Tibial artery (tissue), 4 donors: ENCODE measurements around the gene MIR17HG.
"Not testable (repeated sequence)": the region's sequence is repeated elsewhere in the genome, so short reads cannot be mapped to it uniquely, and the experiment has no call there.

ENCODE experiments used
- DNase-seq, 2 donors: peaks; one replicate each; pipeline ENCODE4 v3.0.0-alpha.2; 2019
- H3K27ac ChIP-seq, 2 donors: fragments of 200-600 bp; sonication (generic) in 1 of 2; 1 replicate in 1 of 2; 2 replicates in 1 of 2; pipeline ENCODE4 v1.5.1; 2018 to 2019; ENCODE audit warnings: mild to moderate bottlenecking in 1 of 2
- H3K27me3 ChIP-seq, 2 donors: fragments of 200-600 bp; sonication (generic) in 1 of 2; one replicate each; pipeline versions ENCODE4 v1.5.1 to v1.6.0; 2016 to 2019
- H3K36me3 ChIP-seq, 3 donors: fragments of 200-600 bp; sonication (generic) in 2 of 3; one replicate each; pipeline ENCODE4 v1.5.1; 2016 to 2019; ENCODE audit warnings: mild to moderate bottlenecking in 2 of 3
- H3K4me1 ChIP-seq, 4 donors: fragments of 200-600 bp; sonication (generic) in 2 of 4; 1 replicate in 3 of 4; 2 replicates in 1 of 4; pipeline ENCODE4 v1.5.1; 2016 to 2019
- H3K4me3 ChIP-seq, 2 donors: fragments of 200-600 bp; sonication (generic) in 1 of 2; 1 replicate in 1 of 2; 2 replicates in 1 of 2; pipeline ENCODE4 v1.5.1; 2018 to 2019; ENCODE audit warnings: mild to moderate bottlenecking in 2 of 2
- H3K9me3 ChIP-seq, 3 donors: fragments of 200-600 bp; sonication (generic) in 1 of 3; one replicate each; pipeline ENCODE4 v1.5.1; 2016 to 2019
- CTCF ChIP-seq, 2 experiments: fragments of 200-600 bp in 1 of 2; fragments of 450-650 bp in 1 of 2; IDR thresholded peaks; one replicate each; pipeline ENCODE4 v1.5.1; 2017 to 2019; ENCODE audit warnings: antibody characterized with exemption in 2 of 2, mild to moderate bottlenecking in 1 of 2, moderate library complexity in 1 of 2
- intact Hi-C: fragments of 100-400 bp; cut with DNase I; formaldehyde crosslinking; loops from one replicate; pipeline ENCODE4 v1.15.0; 2023; ENCODE audit warnings: low total_unique reads

Gene MIR17HG

GRCh38 chr13:91351980-91352379 lies 4.5 kb downstream of the MIR17HG start:
- no peak for TF ChIP-seq CTCF (IDR thresholded peaks at IDR 0.05)
- H3K9me3 ChIP-seq, result no peaks in the 10 kb centered on the region
- no peak overlapping the region for H3K27ac ChIP-seq
- intact Hi-C loops, result no loop called here
- no peak overlapping the region for H3K4me3 ChIP-seq
- H3K27me3 ChIP-seq, result no peaks in the 10 kb centered on the region
- peaks cover 10 to 48% (median 25%) of the 10 kb centered on the region in 3 donors for H3K36me3 ChIP-seq
- no peak for DNase-seq
- H3K4me1 ChIP-seq, result peaks cover 0 to 47% (median 17%) of the 10 kb centered on the region in 4 donors

- peaks cover 10 to 55% (median 25%) of the 10 kb centered on the region in 3 donors for H3K36me3 ChIP-seq
- not testable (repeated sequence) for DNase-seq, H3K9me3 ChIP-seq
Observed at GRCh38 chr13:91352891-91353290, 5.4 kb downstream of the MIR17HG start.

GRCh38 chr13:91353494-91353893 lies 6.0 kb downstream of the MIR17HG start:
- Histone ChIP-seq H3K4me1 (peaks cover 0 to 50% (median 18%) of the 10 kb centered on the region in 4 donors), H3K27me3 (no peaks in the 10 kb centered on the region), H3K36me3 (peaks cover 10 to 51% (median 25%) of the 10 kb centered on the region in 3 donors), H3K4me3 (no peak overlapping the region), H3K27ac (no peak overlapping the region), H3K9me3 (no peaks in the 10 kb centered on the region)
- TF ChIP-seq CTCF (IDR thresholded peaks at IDR 0.05), result no peak
- no peak for DNase-seq
- intact Hi-C loops, result no loop called here

More at GRCh38 chr13:91352891-91353290, 5.4 kb downstream of the MIR17HG start:
- H3K27me3 ChIP-seq, intact Hi-C loops, H3K4me3 ChIP-seq, H3K27ac ChIP-seq: not testable (repeated sequence)
- H3K4me1 ChIP-seq, result peaks cover 0 to 46% (median 17%) of the 10 kb centered on the region in 4 donors

GRCh38 chr13:91355099-91355825 lies 7.8 kb downstream of the MIR17HG start:
- Histone ChIP-seq H3K27ac (no peak overlapping the region), H3K9me3 (no peaks in the 10 kb centered on the region), H3K27me3 (no peaks in the 10 kb centered on the region), H3K36me3 (peaks cover 9 to 45% (median 25%) of the 10 kb centered on the region in 3 donors), H3K4me3 (no peak overlapping the region), H3K4me1 (peaks cover 0 to 56% (median 11%) of the 10 kb centered on the region in 4 donors)
- DNase-seq, result no peak
- intact Hi-C loops, result no loop called here
- no peak for TF ChIP-seq CTCF (IDR thresholded peaks at IDR 0.05)

- Histone ChIP-seq H3K27me3 (no peaks in the 10 kb centered on the region), H3K4me1 (peaks cover 0 to 48% (median 10%) of the 10 kb centered on the region in 4 donors), H3K9me3 (no peaks in the 10 kb centered on the region), H3K4me3 (no peak overlapping the region), H3K36me3 (peaks cover under 1 to 39% (median 17%) of the 10 kb centered on the region in 3 donors), H3K27ac (no peak overlapping the region)
- no peak for DNase-seq
- intact Hi-C loops, result no loop called here
- TF ChIP-seq CTCF (IDR thresholded peaks at IDR 0.05), result no peak
Observed at GRCh38 chr13:91355826-91356710, 8.6 kb downstream of the MIR17HG start.
